NCI-H1417 (cell line): ENCODE data around the gene OSBPL9.

Source experiments
- DNase-seq, 3 experiments: peaks; one replicate each; lab custom pipeline; 2025; lab: John Stamatoyannopoulos, UW

OSBPL9 gene

GRCh38 chr1:51738681-51739080 is 121.8 kb downstream of the OSBPL9 start:
- DNase-seq = no peak

GRCh38 chr1:51740652-51741051 is 123.8 kb downstream of the OSBPL9 start:
- no peak for DNase-seq

GRCh38 chr1:51741121-51741681 is 124.3 kb downstream of the OSBPL9 start:
- DNase-seq = no peak

GRCh38 chr1:51744506-51745303 is 127.8 kb downstream of the OSBPL9 start:
- DNase-seq = peak in 2 of 3 experiments; percentile 5 to 15

- no peak for DNase-seq
Observed at GRCh38 chr1:51745304-51745570, 128.3 kb downstream of the OSBPL9 start.

- no peak for DNase-seq
Observed at GRCh38 chr1:51749151-51749550, 132.3 kb downstream of the OSBPL9 start.

GRCh38 chr1:51750218-51750617 is 133.3 kb downstream of the OSBPL9 start:
- no peak for DNase-seq

GRCh38 chr1:51750729-51751128 is 133.8 kb downstream of the OSBPL9 start:
- DNase-seq = no peak

GRCh38 chr1:51752073-51752948 is 135.4 kb downstream of the OSBPL9 start:
- no peak for DNase-seq

- no peak for DNase-seq
Observed at GRCh38 chr1:51753969-51754368, 137.1 kb downstream of the OSBPL9 start.

- no peak for DNase-seq
Observed at GRCh38 chr1:51754666-51755065, 137.8 kb downstream of the OSBPL9 start.

- DNase-seq = no peak
Observed at GRCh38 chr1:51755437-51755836, 138.5 kb downstream of the OSBPL9 start.

GRCh38 chr1:51756290-51756689 is 139.4 kb downstream of the OSBPL9 start:
- DNase-seq = no peak

- DNase-seq = no peak
Observed at GRCh38 chr1:51758310-51758709, 141.4 kb downstream of the OSBPL9 start.

GRCh38 chr1:51760872-51761271 is 144.0 kb downstream of the OSBPL9 start:
- no peak for DNase-seq

- no peak for DNase-seq
Observed at GRCh38 chr1:51761351-51761750, 144.5 kb downstream of the OSBPL9 start.

- DNase-seq = peak; percentile 5 to 70 (median 29)
Observed at GRCh38 chr1:51768971-51769588, 152.2 kb downstream of the OSBPL9 start.

GRCh38 chr1:51776408-51776807 is 159.5 kb downstream of the OSBPL9 start:
- no peak for DNase-seq

GRCh38 chr1:51780927-51781326 is 164.0 kb downstream of the OSBPL9 start:
- no peak for DNase-seq

GRCh38 chr1:51784997-51785421 is 168.1 kb downstream of the OSBPL9 start:
- DNase-seq = no peak

GRCh38 chr1:51788938-51789337 is 172.0 kb downstream of the OSBPL9 start:
- no peak for DNase-seq

GRCh38 chr1:51789342-51789741 is 172.4 kb downstream of the OSBPL9 start:
- no peak for DNase-seq

GRCh38 chr1:51790385-51790784 is 173.5 kb downstream of the OSBPL9 start:
- DNase-seq = no peak
